HEK293 (cell line): ENCODE measurements around the gene KPNA6.

Experiments
- BCL11B ChIP-seq: fragments of 450-650 bp; formaldehyde crosslinking; IDR thresholded peaks from 2 replicates; pipeline ENCODE4 v1.5.1; 2016; ENCODE audit warnings: low read depth, missing biosample characterization, missing genetic modification characterization
- GFI1B ChIP-seq: fragments of 450-650 bp; formaldehyde crosslinking; IDR thresholded peaks from 2 replicates; pipeline ENCODE4 v1.5.1; 2016; ENCODE audit warnings: missing biosample characterization, missing genetic modification characterization
- KLF1 ChIP-seq: fragments of 450-650 bp; formaldehyde crosslinking; IDR thresholded peaks from 2 replicates; pipeline ENCODE4 v1.5.1; 2016; ENCODE audit warnings: missing biosample characterization, missing genetic modification characterization
- MZF1 ChIP-seq: fragments of 450-650 bp; formaldehyde crosslinking; IDR thresholded peaks from 2 replicates; pipeline ENCODE4 v1.5.1; 2017; ENCODE audit warnings: missing biosample characterization, missing genetic modification characterization, borderline replicate concordance
- ZFP41 ChIP-seq: fragments of 450-650 bp; formaldehyde crosslinking; IDR thresholded peaks from 2 replicates; pipeline ENCODE4 v1.5.1; 2016; ENCODE audit warnings: missing biosample characterization, missing genetic modification characterization, borderline replicate concordance
- ZNF221 ChIP-seq: fragments of 450-650 bp; formaldehyde crosslinking; IDR thresholded peaks from 2 replicates; pipeline ENCODE4 v1.5.1; 2017; ENCODE audit warnings: missing biosample characterization, missing genetic modification characterization, borderline replicate concordance
- ZNF292 ChIP-seq: fragments of 450-650 bp; formaldehyde crosslinking; IDR thresholded peaks from 2 replicates; pipeline ENCODE4 v1.5.1; 2016; ENCODE audit warnings: low read depth, missing biosample characterization, missing genetic modification characterization, borderline replicate concordance
- ZNF423 ChIP-seq: fragments of 450-650 bp; formaldehyde crosslinking; IDR thresholded peaks from 2 replicates; pipeline ENCODE4 v1.5.1; 2016; ENCODE audit warnings: missing biosample characterization, missing genetic modification characterization
- ZNF571 ChIP-seq: fragments of 450-650 bp; formaldehyde crosslinking; IDR thresholded peaks from 2 replicates; pipeline ENCODE4 v1.5.0; 2017; ENCODE audit warnings: missing biosample characterization, missing genetic modification characterization
- ZNF621 ChIP-seq: fragments of 450-650 bp; formaldehyde crosslinking; IDR thresholded peaks from 2 replicates; pipeline ENCODE4 v1.5.1; 2017; ENCODE audit warnings: missing biosample characterization, missing genetic modification characterization
- ZNF629 ChIP-seq: fragments of 450-650 bp; formaldehyde crosslinking; IDR thresholded peaks from 2 replicates; pipeline ENCODE4 v1.5.1; 2017; ENCODE audit warnings: missing biosample characterization, missing genetic modification characterization
- ZNF658 ChIP-seq: fragments of 450-650 bp; formaldehyde crosslinking; IDR thresholded peaks from 2 replicates; pipeline ENCODE4; 2016; ENCODE audit warnings: missing biosample characterization, missing genetic modification characterization
- ZNF777 ChIP-seq: fragments of 450-650 bp; formaldehyde crosslinking; IDR thresholded peaks from 2 replicates; pipeline ENCODE4 v1.5.1; 2017; ENCODE audit warnings: missing biosample characterization, missing genetic modification characterization, borderline replicate concordance
- ZSCAN30 ChIP-seq: fragments of 450-650 bp; IDR thresholded peaks from 2 replicates; pipeline ENCODE4 v1.5.1; 2018; ENCODE audit warnings: missing biosample characterization, mild to moderate bottlenecking, missing genetic modification characterization, moderate library complexity
- ZXDB ChIP-seq: fragments of 450-650 bp; formaldehyde crosslinking; IDR thresholded peaks from 2 replicates; pipeline ENCODE4 v1.5.1; 2016; ENCODE audit warnings: missing biosample characterization, missing genetic modification characterization
- TF ChIP-seq, protein P1 (sequence below): fragments of 450-650 bp; formaldehyde crosslinking; IDR thresholded peaks from 2 replicates; pipeline ENCODE4 v1.5.1; 2016; ENCODE audit warnings: missing biosample characterization, missing genetic modification characterization
- TF ChIP-seq, protein P2 (sequence below): fragments of 450-650 bp; IDR thresholded peaks from 2 replicates; pipeline ENCODE4 v1.5.1; 2018; ENCODE audit warnings: missing biosample characterization, missing genetic modification characterization
- TF ChIP-seq, protein P3 (sequence below): fragments of 450-650 bp; formaldehyde crosslinking; IDR thresholded peaks from 2 replicates; pipeline ENCODE4 v1.5.1; 2016; ENCODE audit warnings: missing biosample characterization, missing genetic modification characterization, low read depth
- TF ChIP-seq, protein P4 (sequence below): fragments of 450-650 bp; formaldehyde crosslinking; conservative IDR thresholded peaks from 2 replicates; pipeline ENCODE4 v1.5.1; 2016; ENCODE audit warnings: low read depth, missing biosample characterization, missing genetic modification characterization
- TF ChIP-seq, protein P5 (sequence below): fragments of 450-650 bp; formaldehyde crosslinking; IDR thresholded peaks from 2 replicates; pipeline ENCODE4 v1.5.1; 2016; ENCODE audit warnings: missing biosample characterization, missing genetic modification characterization, borderline replicate concordance
- TF ChIP-seq, protein P6 (sequence below): IDR thresholded peaks from 2 replicates; pipeline ENCODE4 v1.6.1; 2011; ENCODE audit warnings: mild to moderate bottlenecking, low read depth, low read length, borderline replicate concordance

The KPNA6 gene

DNA sequence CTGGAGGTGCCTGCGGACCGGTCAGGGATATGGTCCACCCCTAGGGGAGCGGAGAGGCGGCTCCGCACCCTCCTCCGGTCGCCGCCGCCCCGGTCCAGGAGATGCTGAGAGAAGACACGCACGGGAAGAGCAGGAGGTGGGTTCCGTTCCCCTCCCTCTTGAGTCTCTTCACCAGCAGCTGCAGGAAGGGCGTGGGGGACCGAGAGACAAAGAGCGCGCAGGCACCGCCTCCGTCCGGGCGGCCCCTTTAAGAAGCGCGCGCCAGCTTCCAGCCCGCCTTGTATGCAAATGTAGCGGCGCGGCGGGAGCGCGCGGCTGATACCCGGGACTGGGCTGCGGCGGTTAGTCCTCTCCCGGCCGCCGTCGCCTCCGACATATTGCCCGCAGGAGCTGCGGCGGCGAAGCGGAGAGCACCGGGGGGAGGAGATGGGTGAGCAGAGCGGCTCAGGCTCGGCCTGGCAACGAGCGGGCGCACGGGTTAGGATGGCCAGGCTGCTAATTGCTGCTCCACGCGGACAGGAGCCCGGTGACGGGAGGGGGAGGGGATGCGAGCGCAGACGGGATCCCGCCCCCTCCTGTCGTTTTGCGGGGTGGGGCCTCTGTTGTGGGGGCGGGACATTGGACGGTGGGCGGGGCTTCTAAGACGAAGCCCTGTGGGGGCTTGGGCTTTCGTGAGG, 35.1 kb upstream of the KPNA6 start, which contains the start of gene TMEM39B (continued):
- TF ChIP-seq, protein P1, sequence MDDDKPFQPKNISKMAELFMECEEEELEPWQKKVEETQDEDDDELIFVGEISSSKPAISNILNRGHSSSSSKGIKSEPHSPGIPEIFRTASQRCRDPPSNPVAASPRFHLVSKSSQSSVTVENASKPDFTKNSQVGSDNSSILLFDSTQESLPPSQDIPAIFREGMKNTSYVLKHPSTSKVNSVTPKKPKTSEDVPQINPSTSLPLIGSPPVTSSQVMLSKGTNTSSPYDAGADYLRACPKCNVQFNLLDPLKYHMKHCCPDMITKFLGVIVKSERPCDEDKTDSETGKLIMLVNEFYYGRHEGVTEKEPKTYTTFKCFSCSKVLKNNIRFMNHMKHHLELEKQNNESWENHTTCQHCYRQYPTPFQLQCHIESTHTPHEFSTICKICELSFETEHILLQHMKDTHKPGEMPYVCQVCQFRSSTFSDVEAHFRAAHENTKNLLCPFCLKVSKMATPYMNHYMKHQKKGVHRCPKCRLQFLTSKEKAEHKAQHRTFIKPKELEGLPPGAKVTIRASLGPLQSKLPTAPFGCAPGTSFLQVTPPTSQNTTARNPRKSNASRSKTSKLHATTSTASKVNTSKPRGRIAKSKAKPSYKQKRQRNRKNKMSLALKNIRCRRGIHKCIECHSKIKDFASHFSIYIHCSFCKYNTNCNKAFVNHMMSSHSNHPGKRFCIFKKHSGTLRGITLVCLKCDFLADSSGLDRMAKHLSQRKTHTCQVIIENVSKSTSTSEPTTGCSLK = no peak
- TF ChIP-seq ZFP41 (tag by site-specific recombination) = no peak
- TF ChIP-seq MZF1 (tag by site-specific recombination) = 0 out of 2 replicates have a peak, but pooled peaks have one; percentile 11
- no peak for TF ChIP-seq ZNF777 (tag by site-specific recombination)
- TF ChIP-seq, protein P2, sequence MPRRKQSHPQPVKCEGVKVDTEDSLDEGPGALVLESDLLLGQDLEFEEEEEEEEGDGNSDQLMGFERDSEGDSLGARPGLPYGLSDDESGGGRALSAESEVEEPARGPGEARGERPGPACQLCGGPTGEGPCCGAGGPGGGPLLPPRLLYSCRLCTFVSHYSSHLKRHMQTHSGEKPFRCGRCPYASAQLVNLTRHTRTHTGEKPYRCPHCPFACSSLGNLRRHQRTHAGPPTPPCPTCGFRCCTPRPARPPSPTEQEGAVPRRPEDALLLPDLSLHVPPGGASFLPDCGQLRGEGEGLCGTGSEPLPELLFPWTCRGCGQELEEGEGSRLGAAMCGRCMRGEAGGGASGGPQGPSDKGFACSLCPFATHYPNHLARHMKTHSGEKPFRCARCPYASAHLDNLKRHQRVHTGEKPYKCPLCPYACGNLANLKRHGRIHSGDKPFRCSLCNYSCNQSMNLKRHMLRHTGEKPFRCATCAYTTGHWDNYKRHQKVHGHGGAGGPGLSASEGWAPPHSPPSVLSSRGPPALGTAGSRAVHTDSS (tag by site-specific recombination) = no peak
- TF ChIP-seq ZNF571 = no peak
- peak; percentile 65; the same call in 1 of the 2 replicates for TF ChIP-seq ZNF629 (tag by site-specific recombination)
- TF ChIP-seq BCL11B (tag by site-specific recombination) = no peak
- no peak; the same call in 1 of the 2 replicates for TF ChIP-seq ZNF423 (tag by site-specific recombination)
- TF ChIP-seq, protein P3, sequence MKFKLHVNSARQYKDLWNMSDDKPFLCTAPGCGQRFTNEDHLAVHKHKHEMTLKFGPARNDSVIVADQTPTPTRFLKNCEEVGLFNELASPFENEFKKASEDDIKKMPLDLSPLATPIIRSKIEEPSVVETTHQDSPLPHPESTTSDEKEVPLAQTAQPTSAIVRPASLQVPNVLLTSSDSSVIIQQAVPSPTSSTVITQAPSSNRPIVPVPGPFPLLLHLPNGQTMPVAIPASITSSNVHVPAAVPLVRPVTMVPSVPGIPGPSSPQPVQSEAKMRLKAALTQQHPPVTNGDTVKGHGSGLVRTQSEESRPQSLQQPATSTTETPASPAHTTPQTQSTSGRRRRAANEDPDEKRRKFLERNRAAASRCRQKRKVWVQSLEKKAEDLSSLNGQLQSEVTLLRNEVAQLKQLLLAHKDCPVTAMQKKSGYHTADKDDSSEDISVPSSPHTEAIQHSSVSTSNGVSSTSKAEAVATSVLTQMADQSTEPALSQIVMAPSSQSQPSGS (tag by site-specific recombination) = no peak
- TF ChIP-seq, protein P4, sequence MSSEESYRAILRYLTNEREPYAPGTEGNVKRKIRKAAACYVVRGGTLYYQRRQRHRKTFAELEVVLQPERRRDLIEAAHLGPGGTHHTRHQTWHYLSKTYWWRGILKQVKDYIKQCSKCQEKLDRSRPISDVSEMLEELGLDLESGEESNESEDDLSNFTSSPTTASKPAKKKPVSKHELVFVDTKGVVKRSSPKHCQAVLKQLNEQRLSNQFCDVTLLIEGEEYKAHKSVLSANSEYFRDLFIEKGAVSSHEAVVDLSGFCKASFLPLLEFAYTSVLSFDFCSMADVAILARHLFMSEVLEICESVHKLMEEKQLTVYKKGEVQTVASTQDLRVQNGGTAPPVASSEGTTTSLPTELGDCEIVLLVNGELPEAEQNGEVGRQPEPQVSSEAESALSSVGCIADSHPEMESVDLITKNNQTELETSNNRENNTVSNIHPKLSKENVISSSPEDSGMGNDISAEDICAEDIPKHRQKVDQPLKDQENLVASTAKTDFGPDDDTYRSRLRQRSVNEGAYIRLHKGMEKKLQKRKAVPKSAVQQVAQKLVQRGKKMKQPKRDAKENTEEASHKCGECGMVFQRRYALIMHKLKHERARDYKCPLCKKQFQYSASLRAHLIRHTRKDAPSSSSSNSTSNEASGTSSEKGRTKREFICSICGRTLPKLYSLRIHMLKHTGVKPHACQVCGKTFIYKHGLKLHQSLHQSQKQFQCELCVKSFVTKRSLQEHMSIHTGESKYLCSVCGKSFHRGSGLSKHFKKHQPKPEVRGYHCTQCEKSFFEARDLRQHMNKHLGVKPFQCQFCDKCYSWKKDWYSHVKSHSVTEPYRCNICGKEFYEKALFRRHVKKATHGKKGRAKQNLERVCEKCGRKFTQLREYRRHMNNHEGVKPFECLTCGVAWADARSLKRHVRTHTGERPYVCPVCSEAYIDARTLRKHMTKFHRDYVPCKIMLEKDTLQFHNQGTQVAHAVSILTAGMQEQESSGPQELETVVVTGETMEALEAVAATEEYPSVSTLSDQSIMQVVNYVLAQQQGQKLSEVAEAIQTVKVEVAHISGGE (tag by site-specific recombination) = peak; percentile 89
- TF ChIP-seq, protein P5, sequence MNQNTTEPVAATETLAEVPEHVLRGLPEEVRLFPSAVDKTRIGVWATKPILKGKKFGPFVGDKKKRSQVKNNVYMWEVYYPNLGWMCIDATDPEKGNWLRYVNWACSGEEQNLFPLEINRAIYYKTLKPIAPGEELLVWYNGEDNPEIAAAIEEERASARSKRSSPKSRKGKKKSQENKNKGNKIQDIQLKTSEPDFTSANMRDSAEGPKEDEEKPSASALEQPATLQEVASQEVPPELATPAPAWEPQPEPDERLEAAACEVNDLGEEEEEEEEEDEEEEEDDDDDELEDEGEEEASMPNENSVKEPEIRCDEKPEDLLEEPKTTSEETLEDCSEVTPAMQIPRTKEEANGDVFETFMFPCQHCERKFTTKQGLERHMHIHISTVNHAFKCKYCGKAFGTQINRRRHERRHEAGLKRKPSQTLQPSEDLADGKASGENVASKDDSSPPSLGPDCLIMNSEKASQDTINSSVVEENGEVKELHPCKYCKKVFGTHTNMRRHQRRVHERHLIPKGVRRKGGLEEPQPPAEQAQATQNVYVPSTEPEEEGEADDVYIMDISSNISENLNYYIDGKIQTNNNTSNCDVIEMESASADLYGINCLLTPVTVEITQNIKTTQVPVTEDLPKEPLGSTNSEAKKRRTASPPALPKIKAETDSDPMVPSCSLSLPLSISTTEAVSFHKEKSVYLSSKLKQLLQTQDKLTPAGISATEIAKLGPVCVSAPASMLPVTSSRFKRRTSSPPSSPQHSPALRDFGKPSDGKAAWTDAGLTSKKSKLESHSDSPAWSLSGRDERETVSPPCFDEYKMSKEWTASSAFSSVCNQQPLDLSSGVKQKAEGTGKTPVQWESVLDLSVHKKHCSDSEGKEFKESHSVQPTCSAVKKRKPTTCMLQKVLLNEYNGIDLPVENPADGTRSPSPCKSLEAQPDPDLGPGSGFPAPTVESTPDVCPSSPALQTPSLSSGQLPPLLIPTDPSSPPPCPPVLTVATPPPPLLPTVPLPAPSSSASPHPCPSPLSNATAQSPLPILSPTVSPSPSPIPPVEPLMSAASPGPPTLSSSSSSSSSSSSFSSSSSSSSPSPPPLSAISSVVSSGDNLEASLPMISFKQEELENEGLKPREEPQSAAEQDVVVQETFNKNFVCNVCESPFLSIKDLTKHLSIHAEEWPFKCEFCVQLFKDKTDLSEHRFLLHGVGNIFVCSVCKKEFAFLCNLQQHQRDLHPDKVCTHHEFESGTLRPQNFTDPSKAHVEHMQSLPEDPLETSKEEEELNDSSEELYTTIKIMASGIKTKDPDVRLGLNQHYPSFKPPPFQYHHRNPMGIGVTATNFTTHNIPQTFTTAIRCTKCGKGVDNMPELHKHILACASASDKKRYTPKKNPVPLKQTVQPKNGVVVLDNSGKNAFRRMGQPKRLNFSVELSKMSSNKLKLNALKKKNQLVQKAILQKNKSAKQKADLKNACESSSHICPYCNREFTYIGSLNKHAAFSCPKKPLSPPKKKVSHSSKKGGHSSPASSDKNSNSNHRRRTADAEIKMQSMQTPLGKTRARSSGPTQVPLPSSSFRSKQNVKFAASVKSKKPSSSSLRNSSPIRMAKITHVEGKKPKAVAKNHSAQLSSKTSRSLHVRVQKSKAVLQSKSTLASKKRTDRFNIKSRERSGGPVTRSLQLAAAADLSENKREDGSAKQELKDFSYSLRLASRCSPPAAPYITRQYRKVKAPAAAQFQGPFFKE (tag by site-specific recombination) = no peak
- TF ChIP-seq ZNF221 = no peak
- TF ChIP-seq ZXDB = peak; percentile 88
- no peak for TF ChIP-seq GFI1B (tag by site-specific recombination)
- TF ChIP-seq, protein P6, sequence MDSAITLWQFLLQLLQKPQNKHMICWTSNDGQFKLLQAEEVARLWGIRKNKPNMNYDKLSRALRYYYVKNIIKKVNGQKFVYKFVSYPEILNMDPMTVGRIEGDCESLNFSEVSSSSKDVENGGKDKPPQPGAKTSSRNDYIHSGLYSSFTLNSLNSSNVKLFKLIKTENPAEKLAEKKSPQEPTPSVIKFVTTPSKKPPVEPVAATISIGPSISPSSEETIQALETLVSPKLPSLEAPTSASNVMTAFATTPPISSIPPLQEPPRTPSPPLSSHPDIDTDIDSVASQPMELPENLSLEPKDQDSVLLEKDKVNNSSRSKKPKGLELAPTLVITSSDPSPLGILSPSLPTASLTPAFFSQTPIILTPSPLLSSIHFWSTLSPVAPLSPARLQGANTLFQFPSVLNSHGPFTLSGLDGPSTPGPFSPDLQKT = no peak
- no peak for TF ChIP-seq ZNF658
- TF ChIP-seq ZNF621 (tag by site-specific recombination) = no peak
- peak; percentile 85 for TF ChIP-seq ZSCAN30
- TF ChIP-seq ZNF292 = no peak
- TF ChIP-seq KLF1 (tag by site-specific recombination) = peak; percentile 83
